CD4-positive, alpha-beta T cell treated with Interleukin-2 at 100 ng/mL for 4 hours (primary cell): ENCODE data around the gene TAS1R3.
"Not testable (repeated sequence)": the region's sequence is repeated elsewhere in the genome, so short reads cannot be mapped to it uniquely, and the experiment has no call there.

Source experiments
- DNase-seq: peaks from one replicate; pipeline ENCODE4 v3.0.0-alpha.2; 2020; ENCODE audit warnings: low spot score

Gene TAS1R3

GRCh38 chr1:1354271-1355247 is 23.5 kb downstream of the TAS1R3 start:
- DNase-seq: no peak

DNA sequence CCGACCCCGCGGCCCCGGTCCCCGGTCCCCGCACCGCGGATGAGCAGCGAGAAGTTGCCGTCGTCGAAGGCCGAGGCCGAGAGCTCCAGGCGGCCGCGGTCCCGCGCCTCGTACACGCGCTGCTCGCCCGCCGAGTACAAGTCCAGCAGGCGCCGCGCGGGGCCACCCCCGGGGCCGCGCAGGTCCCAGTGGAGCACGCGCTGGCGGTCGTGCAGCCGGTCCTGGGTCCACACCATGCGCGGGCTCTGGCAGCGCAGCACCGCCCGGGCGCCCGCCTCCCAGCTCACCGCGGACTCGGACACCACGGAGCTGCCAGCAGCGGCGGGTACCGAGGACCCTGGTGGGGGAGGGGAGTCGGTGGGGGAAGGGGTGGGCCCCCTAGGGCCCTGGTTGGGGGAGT is 24.3 kb downstream of the TAS1R3 start:
- DNase-seq: no peak

DNA sequence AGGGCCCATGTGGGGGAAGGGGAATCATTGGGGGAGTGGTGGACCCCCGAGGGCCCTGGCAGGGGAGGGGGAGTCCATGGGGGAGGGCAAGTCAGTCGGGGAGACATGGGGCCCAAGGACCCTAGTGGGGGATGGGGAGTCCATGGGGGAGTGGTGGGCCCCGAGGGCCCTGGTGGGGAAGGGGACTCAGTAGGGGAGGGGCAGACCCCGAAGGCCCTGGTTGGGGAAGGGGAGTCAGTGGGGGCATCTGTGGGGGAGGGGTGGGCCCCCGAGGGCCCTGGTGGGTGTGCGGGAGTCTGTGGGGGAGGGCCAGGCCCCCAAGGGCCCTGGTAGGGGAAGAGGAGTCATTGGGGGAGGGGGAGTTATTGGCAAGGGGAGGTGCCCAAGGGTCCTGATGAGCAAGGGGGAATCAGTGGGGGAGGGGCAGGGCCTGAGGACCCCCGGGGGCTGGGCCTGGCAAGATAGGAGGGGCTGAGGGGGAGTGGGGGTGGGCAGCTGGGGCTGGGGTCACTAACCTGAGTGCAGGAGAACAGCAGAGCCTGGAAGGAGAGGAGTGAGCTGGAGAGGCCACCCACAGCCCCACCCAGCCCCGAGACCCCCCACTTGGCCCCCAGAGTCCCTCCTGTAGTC is 25.2 kb downstream of the TAS1R3 start:
- no peak for DNase-seq

GRCh38 chr1:1356796-1357401 is 25.8 kb downstream of the TAS1R3 start:
- DNase-seq: no peak

GRCh38 chr1:1357871-1358432 is 26.9 kb downstream of the TAS1R3 start:
- DNase-seq: no peak

DNA sequence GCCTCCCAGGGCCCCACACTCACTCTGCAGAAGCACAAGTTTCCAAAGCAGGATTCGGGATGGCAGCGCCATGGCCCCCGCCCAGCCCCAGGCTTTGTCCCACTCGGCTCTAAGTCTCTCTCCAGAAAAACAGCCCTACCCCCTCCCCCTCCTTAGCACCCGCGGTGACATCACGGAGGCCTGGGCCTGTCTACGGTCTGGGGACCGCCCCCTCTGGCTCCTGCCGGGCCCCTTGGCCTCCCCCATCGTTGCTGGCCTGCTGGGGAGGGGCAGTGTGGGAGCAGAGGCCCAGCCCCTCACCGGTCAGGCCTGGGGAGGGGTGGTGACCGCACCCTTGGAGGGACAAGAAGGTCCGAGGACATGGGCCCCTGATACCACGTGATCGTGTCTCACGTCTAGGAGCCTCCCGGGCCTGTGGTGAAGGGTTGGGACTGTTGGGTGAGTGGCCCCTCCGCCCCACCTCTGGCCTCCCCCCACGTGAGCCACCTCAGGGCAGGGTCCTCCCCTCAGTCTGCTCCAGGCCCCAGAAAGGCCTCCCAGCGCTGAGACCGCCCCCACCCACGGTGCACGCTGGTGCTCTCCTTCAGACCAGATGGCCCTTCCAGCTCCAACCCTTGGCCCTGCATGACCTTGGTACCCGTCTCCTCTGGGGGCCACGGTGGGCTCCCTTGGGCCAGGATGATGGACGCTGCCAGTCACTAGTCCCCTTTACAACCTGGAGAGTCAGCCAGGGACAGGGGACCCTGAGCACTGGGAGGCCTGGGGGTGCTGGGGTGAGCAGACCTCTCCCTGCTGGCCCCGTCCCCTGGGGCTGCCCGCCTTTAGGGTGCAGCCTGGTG is 27.6 kb downstream of the TAS1R3 start, which contains the start of gene MXRA8:
Gene MXRA8, minus strand, starts transcription at position 123 of the 839 bp plus-strand sequence. Its CDS starts 51 bp downstream, at position 72.
- no peak for DNase-seq

DNA sequence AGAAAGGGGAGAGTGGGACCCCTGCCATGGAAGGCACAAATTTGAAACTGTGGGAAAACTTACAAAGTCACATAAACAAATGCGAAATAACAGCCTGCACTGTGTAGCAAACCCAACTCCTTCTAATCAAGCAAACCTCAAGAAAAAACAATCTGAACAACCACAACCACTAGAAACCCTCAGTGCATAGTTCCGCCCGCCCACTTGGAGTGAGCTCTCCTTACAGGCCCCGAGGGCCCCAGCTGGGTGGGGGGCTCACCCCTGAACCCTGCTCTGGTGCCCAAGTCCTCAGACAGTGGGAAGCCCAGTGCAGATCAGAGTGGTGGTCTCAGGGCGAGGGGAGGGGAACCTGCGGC is 28.2 kb downstream of the TAS1R3 start:
- no peak for DNase-seq

DNA sequence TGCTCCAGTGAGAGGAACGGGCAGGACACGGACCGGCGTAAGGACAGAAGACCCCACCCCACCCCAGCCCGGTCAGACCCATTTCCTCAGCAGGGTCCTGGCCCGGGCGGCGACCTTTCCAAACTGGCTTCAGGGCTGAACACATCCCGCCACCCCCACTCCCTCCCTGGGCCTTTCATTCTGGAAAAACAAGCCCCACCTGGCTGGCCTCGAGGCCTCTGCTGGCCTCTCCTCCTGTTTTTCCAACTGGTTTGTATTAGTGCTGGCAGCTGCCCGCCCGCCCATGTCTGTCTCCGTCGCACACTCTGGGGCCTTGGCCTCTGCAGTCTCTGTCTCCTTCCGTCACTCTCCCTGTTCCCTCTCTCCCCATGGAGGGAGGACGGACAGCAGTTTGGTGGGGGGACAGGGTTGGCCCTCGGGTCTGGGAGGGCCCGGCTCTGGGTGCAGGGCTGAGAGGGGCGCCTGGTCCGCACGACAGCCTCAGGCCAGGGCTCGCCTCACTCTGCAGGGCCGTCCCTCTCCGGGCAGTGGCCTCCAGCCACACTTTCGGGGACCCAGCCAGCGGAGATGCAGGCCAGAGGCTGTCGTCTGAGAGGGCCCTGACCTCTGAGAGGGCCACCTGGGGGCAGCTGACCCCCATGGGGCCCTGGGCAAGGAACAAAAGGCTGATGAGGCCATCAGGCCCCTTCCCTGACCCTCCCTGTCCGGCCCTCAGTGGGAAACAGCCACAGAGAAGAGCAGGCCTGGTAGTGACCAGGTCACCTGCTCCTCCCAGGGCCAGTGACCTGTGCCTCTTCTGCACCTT is 28.8 kb downstream of the TAS1R3 start:
- no peak for DNase-seq

- no peak for DNase-seq
Observed at GRCh38 chr1:1360506-1361169, 29.6 kb downstream of the TAS1R3 start.

DNA sequence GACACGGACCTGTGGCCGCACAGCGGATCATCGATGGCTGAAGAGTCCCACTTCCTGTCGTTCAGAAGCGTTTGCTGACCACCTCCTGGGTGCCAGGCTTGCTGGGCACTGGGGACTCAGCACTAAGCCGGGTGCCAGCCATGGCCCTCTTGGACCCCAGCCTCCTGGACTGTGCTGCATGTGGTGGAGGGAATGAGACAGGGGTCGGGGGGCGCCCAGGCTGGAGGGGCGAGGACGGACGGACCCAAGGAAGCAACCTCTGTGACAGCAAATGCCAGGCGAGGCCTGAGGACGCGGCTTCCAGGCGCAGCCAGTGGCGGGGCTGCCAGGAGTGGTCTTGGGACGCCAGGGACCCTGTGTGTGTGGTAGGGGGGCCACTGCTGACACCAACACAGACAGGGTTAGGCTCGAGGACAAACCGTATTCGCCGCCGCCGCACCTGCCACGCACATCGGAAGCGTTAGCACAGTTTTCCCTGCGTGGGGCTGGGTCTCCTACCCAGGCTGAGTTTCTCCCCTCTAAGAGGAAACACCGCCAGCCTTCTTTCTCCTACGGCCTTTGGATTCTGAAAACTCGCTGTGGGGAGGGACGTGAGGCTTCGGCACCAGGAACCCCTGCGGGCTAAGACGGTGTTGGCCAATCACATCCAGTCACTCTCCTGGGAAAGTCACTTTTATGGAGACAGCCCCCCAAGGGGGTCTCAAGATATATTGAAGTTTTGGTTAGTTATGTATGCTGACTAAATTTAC is 30.3 kb downstream of the TAS1R3 start:
- no peak for DNase-seq

DNA sequence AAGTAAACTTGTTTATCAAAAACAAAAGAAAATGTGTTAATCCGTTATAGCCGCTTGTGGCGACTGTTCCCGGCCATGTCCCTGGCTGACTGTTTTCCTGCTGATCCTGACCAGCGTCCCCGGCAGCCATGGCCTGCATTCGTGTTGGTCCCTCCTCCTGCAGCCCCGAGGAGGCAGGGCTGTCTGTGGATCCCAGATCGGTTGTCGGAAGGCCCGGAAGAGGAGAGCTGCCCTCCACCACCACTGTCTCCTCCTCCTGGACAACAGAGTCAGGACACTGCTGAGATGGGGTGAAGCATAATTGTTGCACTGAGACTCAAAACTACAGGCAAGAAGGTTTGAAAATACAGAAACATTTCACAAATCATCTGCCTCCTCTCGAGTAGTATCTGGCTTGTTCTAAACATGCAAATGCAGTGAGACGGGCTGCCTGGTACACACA is 30.9 kb downstream of the TAS1R3 start:
- no peak for DNase-seq

DNA sequence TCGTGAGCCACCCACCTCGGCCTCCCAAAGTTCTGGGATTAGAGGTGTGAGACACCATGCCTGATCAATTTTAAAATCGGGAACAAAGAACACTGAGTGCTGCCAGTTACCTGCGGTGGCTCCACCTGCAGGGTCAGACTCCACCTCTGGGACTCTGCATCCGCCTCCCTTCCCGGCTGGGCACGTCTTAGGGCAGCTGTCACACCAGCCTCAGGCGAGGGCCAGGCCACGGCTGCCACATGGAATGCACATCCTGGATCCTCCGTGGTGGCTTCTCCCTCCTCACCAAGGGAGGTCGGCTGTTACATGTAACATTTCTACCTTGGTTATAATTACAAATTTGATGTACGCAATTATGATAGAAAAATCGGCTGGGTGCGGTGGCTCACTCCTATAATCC is 33.2 kb downstream of the TAS1R3 start:
- no peak for DNase-seq

DNA sequence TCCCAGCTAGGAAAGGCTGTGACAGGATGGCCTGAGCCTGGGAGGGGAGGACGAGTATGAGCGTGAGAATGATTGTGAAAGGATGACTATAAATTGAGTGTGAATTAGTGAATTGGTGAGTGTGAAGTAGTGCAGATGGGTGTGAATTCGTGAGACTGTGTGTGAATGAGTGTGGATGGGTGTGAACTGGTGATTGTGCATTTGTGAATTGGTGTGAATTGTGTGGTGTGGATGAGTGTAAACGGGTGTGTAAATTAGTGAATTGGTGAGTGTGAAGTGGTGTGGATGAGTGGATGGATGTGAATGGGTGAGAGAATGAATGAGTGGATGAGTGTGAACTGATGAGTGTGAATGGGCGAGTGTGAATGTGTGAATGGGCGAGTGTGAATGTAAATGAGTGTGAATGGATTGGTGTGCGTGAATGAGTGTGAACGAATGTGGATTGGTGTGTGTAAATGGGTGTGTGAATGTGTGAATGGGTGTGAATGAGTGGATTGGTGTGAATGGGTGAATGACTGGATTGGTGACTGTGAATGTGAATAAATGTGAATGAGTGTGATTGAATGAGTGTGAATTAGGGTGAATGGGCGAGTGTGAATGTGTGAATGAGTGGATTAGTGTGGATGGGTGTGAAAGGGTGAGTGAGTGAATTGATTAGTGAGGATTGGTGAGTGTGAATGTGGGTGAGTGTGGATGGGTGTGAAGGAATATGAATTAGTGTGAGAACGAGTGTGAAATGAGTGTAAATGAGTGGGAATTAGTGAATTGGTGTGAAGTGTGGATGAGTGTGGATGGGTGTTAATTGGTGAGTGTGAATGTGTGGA is 35.0 kb downstream of the TAS1R3 start:
- no peak for DNase-seq

GRCh38 chr1:1366699-1367066 is 35.6 kb downstream of the TAS1R3 start:
- DNase-seq: no peak

DNA sequence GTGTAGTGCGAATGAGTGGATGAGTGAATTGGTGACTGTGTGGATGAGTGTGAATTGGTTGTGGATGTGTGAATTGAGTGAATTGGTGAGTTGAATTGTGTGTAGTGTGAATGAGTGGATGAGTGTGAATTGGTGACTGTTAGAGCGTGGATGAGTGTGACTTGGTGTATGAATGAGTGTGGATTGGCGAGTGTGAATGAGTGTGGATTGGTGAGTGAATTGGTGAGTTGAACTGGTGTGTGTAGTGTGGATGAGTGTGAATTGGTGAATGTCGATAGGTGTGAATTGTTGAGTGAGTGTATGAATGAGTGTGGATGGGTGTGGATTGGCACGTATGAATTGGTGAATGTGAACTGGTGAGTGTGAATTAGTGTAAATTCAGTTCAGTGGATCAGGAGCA is 36.2 kb downstream of the TAS1R3 start:
- no peak for DNase-seq

DNA sequence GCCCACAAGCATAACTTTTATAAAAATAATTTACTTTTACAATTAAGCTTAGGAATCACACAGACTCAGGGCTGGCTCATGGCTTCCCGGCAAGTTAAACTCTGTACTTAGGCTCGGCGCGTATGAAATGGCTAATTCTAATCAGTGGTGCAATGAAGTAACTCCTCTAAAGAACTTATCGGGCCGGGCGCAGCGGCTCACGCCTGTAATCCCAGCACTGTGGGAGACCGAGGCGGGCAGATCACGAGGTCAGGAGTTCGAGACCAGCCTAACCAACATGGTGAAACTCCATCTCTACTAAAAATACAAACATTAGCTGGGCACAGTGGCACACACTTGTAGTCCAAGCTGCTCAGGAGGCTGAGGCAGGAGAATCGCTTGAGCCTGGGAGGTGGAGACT is 39.0 kb downstream of the TAS1R3 start:
- not testable (repeated sequence) for DNase-seq

DNA sequence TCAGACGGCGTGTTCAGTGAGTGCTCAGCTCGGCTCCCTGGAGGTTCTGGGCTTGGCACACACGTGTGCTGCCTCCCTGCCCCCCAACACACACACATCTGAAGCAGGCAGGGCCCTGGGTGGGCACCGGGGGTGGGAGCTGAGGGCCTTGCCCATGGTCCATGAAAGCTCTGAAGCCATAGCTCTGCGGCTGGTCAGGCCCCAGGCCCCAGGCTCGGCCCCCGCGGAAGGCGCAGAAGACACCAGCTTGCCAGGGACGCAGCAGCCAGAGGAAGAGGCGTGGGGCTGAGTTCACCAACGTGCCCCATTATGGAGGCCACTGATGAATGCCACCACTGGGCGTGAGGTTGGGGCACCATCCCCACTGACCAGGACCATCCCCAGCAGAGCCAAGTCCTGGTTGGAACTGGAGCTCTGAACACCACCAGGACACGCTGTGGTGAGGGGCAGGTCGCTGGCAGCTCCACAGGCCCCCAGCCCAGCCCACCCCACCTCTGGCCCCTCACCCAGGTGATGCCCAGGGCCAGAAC is 39.8 kb downstream of the TAS1R3 start:
- no peak for DNase-seq

DNA sequence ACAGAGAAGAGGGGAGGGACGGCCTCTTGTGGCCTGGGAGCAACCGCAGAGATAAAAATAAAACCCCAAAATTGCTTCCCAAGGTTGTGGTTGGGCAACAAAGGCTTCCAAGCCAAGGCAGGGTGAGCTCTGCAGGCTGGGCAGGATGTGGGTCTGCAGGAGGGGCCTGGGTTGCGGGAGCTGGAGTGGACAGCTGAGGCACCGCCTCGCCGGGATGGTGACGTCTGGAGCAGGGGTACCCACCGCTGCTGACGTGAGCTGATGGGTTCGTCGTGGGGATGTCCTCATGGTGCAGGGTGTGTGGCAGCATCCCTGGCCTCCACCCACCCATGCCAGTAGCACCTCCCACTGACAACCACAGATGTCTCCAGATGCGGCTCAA is 40.3 kb downstream of the TAS1R3 start:
- DNase-seq: peak; percentile 43
